Osteoblast (primary cell): Measurements from ENCODE around the gene NDUFC1. TPM values are rescaled to one million over a fixed set of nuclear protein-coding genes. Genes with fewer than 3 reads are reported as not detected.

Experiments used
- DNase-seq: peaks from one replicate; pipeline ENCODE4 v3.0.0; 2011; ENCODE audit warnings: low spot score, mixed read lengths; ENCODE audit not compliant: insufficient read length; ENCODE audit errors: missing footprints
- H2AFZ ChIP-seq: 2 replicates; pipeline ENCODE4 v1.6.0; 2011; ENCODE audit warnings: mild to moderate bottlenecking, low read length
- H3K27ac ChIP-seq: 2 replicates; pipeline ENCODE4 v1.5.1; 2011; ENCODE audit warnings: mild to moderate bottlenecking, low read depth, low read length, moderate library complexity
- H3K27me3 ChIP-seq: 2 replicates; pipeline ENCODE4 v1.6.0; 2012; ENCODE audit warnings: mild to moderate bottlenecking, control low read depth, inconsistent platforms, low read length, moderate library complexity; ENCODE audit not compliant: insufficient read depth
- H3K36me3 ChIP-seq: 2 replicates; pipeline ENCODE4 v1.5.1; 2011; ENCODE audit warnings: mild to moderate bottlenecking, low read length, control low read depth, moderate library complexity; ENCODE audit not compliant: insufficient read depth
- H3K4me1 ChIP-seq: 2 replicates; pipeline ENCODE4 v1.5.1; 2011; ENCODE audit warnings: mild to moderate bottlenecking, low read length, control low read depth, moderate library complexity; ENCODE audit not compliant: insufficient read depth
- H3K4me2 ChIP-seq: 2 replicates; pipeline ENCODE4 v1.6.0; 2011; ENCODE audit warnings: mild to moderate bottlenecking, low read length; ENCODE audit not compliant: insufficient read depth
- H3K4me3 ChIP-seq: fragments of 200-600 bp; sonication (generic); 3 replicates; pipeline ENCODE4 v1.5.1; 2012; ENCODE audit warnings: mild to moderate bottlenecking, low read length, inconsistent platforms; ENCODE audit not compliant: insufficient read depth
- H3K79me2 ChIP-seq: 2 replicates; pipeline ENCODE4 v1.6.0; 2012; ENCODE audit warnings: mild to moderate bottlenecking, low read length, control low read depth, inconsistent platforms; ENCODE audit not compliant: insufficient read depth
- H3K9me3 ChIP-seq: 2 replicates; pipeline ENCODE4 v1.5.1; 2011; ENCODE audit warnings: low read depth, low read length, control low read depth
- H4K20me1 ChIP-seq: 2 replicates; pipeline ENCODE4 v1.6.0; 2012; ENCODE audit warnings: mild to moderate bottlenecking, low read length, control low read depth; ENCODE audit not compliant: insufficient read depth
- CTCF ChIP-seq: IDR thresholded peaks from 2 replicates; pipeline ENCODE4 v1.5.1; 2011; ENCODE audit warnings: mild to moderate bottlenecking, low read depth, low read length, moderate library complexity; ENCODE audit errors: extremely low read depth
- total RNA-seq: library from RNA; depleted of rRNA; stranded (reverse); fragments of >200 nt; gene quantifications from 2 replicates; pipeline ENCODE4 v1.2.3, GENCODE V29; 2012

NDUFC1 gene
- total RNA-seq, 1 donor = 25.7 TPM

DNA sequence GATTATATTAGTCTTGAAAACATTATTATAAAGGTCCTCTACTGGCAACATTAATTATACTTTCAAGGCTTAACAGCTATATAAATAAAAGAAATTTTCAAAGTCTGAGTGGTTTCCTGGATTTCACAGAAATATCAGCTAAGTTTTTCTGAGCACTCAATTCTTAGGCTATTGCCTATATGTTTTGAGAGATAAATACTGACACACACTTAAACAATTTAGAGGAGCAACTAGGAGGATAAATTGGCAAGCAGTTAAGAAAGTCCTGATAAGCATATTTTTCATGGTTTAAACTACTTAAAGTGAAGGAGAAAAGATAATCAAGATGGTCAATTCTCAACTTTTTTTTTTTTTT lies 19.6 kb downstream of the NDUFC1 start:
- no peaks in the 10 kb centered on the region for H3K36me3 ChIP-seq
- no peaks in the 10 kb centered on the region for H4K20me1 ChIP-seq
- peak overlapping the region; percentile 34 for H3K4me2 ChIP-seq
- peaks cover 4% of the 10 kb centered on the region for H3K27me3 ChIP-seq
- no peak overlapping the region for H2AFZ ChIP-seq
- peaks cover 11% of the 10 kb centered on the region for H3K4me1 ChIP-seq
- no peaks in the 10 kb centered on the region for H3K79me2 ChIP-seq
- no peak for TF ChIP-seq CTCF
- H3K9me3 ChIP-seq = no peaks in the 10 kb centered on the region
- no peak for DNase-seq
- H3K27ac ChIP-seq = peak overlapping the region; percentile 11
- no peak overlapping the region for H3K4me3 ChIP-seq

DNA sequence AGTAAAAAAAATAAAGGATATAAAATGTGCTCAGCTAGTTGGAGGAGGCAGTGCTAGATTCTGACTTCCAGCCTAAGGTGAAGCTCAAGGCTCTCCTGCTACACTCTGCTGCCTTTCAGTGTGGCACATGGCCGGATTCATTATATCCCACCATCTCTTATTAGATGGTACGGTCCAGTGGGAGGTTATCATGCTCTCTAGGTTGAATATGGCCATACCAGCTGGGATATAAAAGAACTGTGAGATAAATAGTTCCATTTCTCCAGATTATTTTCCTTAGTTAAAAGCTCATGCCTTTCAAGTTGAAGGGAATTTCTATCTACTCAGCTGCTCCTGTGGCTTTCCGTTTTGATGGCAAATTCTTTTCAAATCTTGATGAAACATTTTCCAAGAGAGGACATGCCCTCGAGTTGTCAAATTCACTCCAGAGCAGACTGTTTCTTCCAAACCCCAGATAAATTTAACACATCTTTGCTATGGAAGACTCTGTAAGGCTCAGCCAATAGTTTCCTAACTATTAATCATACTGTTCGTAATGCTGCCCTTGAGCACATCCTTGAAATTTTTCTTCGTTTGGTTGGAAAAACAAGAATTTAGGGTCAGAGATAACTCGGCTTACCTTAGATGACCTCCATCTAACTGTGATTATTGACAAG lies 20.1 kb downstream of the NDUFC1 start:
- H3K27ac ChIP-seq = peak overlapping the region; percentile 24
- no peak for TF ChIP-seq CTCF
- H3K36me3 ChIP-seq = no peaks in the 10 kb centered on the region
- no peak for DNase-seq
- H3K27me3 ChIP-seq = peaks cover 4% of the 10 kb centered on the region
- peaks cover 11% of the 10 kb centered on the region for H3K4me1 ChIP-seq
- H3K79me2 ChIP-seq = no peaks in the 10 kb centered on the region
- H3K9me3 ChIP-seq = no peaks in the 10 kb centered on the region
- peak overlapping the region; percentile 34 for H3K4me2 ChIP-seq
- peak overlapping the region; percentile 56 for H2AFZ ChIP-seq
- H3K4me3 ChIP-seq = no peak overlapping the region
- no peaks in the 10 kb centered on the region for H4K20me1 ChIP-seq

- no peaks in the 10 kb centered on the region for H3K36me3 ChIP-seq
- H3K27ac ChIP-seq = no peak within 1 kb of the TSS
- no peak for TF ChIP-seq CTCF
- peak within 1 kb of the TSS; percentile 89 for H3K4me2 ChIP-seq
- peaks cover 11% of the 10 kb centered on the region for H3K4me1 ChIP-seq
- H2AFZ ChIP-seq = peak within 1 kb of the TSS; percentile 90
- peak within 1 kb of the TSS; percentile 72 for H3K4me3 ChIP-seq
- no peaks in the 10 kb centered on the region for H4K20me1 ChIP-seq
- no peaks in the 10 kb centered on the region for H3K79me2 ChIP-seq
- peak; percentile 92 for DNase-seq
- H3K27me3 ChIP-seq = peaks cover 4% of the 10 kb centered on the region
- no peaks in the 10 kb centered on the region for H3K9me3 ChIP-seq
Observed at GRCh38 chr4:139279760-139280620, 22.3 kb downstream of the NDUFC1 start, which contains the start of gene MGARP. Gene MGARP, minus strand, starts transcription at chr4:139280225. Its CDS starts 67 bp downstream, at chr4:139280158.
